Measurements from ENCODE around the gene PPCDC.

The PPCDC gene

GRCh38 chr15:75022783-75023180 is 608 bp upstream of the PPCDC start:
- in situ Hi-C loops (cut with HindIII; ENCODE audit: low sequenced_read_pairs) = no loop called here

GRCh38 chr15:75023872-75024636 is 664 bp downstream of the PPCDC start:
- peak overlapping the region; percentile 99 for H3K4me3 ChIP-seq (ENCODE audit: low read depth, low read length)
- TF ChIP-seq CTCF (IDR thresholded peaks at IDR 0.05; ENCODE audit: low read depth, low read length) = no peak
- in situ Hi-C loops (cut with HindIII; ENCODE audit: low sequenced_read_pairs) = no loop called here
- peak; percentile 29 for DNase-seq (ENCODE audit: low read depth, low spot score)

More at GRCh38 chr15:75022783-75023180, 608 bp upstream of the PPCDC start:
- DNase-seq (ENCODE audit: low read depth, low spot score) = no peak
- no peak overlapping the region for H3K4me3 ChIP-seq (ENCODE audit: low read depth, low read length)
- no peak for TF ChIP-seq CTCF (IDR thresholded peaks at IDR 0.05; ENCODE audit: low read depth, low read length)

GRCh38 chr15:75025107-75025506 is 1.7 kb downstream of the PPCDC start:
- in situ Hi-C loops (cut with HindIII; ENCODE audit: low sequenced_read_pairs) = no loop called here
- DNase-seq (ENCODE audit: low read depth, low spot score) = no peak
- no peak overlapping the region for H3K4me3 ChIP-seq (ENCODE audit: low read depth, low read length)
- TF ChIP-seq CTCF (IDR thresholded peaks at IDR 0.05; ENCODE audit: low read depth, low read length) = no peak

- no peak for DNase-seq (ENCODE audit: low read depth, low spot score)
- in situ Hi-C loops (cut with HindIII; ENCODE audit: low sequenced_read_pairs) = no loop called here
- H3K4me3 ChIP-seq (ENCODE audit: low read depth, low read length) = no peak overlapping the region
- no peak for TF ChIP-seq CTCF (IDR thresholded peaks at IDR 0.05; ENCODE audit: low read depth, low read length)
These were observed 2.3 kb downstream of the PPCDC start for GRCh38 chr15:75025548-75026260.

- no peak for TF ChIP-seq CTCF (IDR thresholded peaks at IDR 0.05; ENCODE audit: low read depth, low read length)
- in situ Hi-C loops (cut with HindIII; ENCODE audit: low sequenced_read_pairs) = no loop called here
These were observed 4.2 kb downstream of the PPCDC start for GRCh38 chr15:75027551-75027950.

GRCh38 chr15:75028991-75029377 is 5.6 kb downstream of the PPCDC start:
- in situ Hi-C loops (cut with HindIII; ENCODE audit: low sequenced_read_pairs) = no loop called here

More at GRCh38 chr15:75027551-75027950, 4.2 kb downstream of the PPCDC start:
- no peak for DNase-seq (ENCODE audit: low read depth, low spot score)
- no peak overlapping the region for H3K4me3 ChIP-seq (ENCODE audit: low read depth, low read length)

More at GRCh38 chr15:75028991-75029377, 5.6 kb downstream of the PPCDC start:
- TF ChIP-seq CTCF (IDR thresholded peaks at IDR 0.05; ENCODE audit: low read depth, low read length) = no peak
- H3K4me3 ChIP-seq (ENCODE audit: low read depth, low read length) = no peak overlapping the region
- DNase-seq (ENCODE audit: low read depth, low spot score) = no peak
